OCI-LY1 (cell line): ENCODE measurements around the gene ADCY9.

ENCODE experiments used
- H2AFZ ChIP-seq: fragments of 200-600 bp; sonication (generic), shearing (Covaris generic); 2 replicates; pipeline ENCODE4 v1.6.0; 2014; ENCODE audit warnings: antibody characterized with exemption, mild to moderate bottlenecking, low read length
- H3F3A ChIP-seq: fragments of 200-600 bp; sonication (generic), shearing (Covaris generic); 2 replicates; pipeline ENCODE4 v1.6.0; 2014; ENCODE audit warnings: mild to moderate bottlenecking, antibody characterized with exemption, low read length, moderate library complexity; ENCODE audit not compliant: insufficient read depth
- H3K27ac ChIP-seq: fragments of 200-600 bp; sonication (generic); 2 replicates; pipeline ENCODE4 v1.5.1; 2014; ENCODE audit warnings: low read length, mixed run types, mild to moderate bottlenecking, low read depth; ENCODE audit not compliant: poor library complexity, severe bottlenecking
- H3K27me3 ChIP-seq: fragments of 200-600 bp; sonication (generic); 2 replicates; pipeline ENCODE4 v1.6.0; 2014; ENCODE audit warnings: antibody characterized with exemption, mild to moderate bottlenecking, low read length, moderate library complexity; ENCODE audit not compliant: insufficient read depth
- H3K36me3 ChIP-seq: fragments of 200-600 bp; sonication (generic); 2 replicates; pipeline ENCODE4 v1.6.1; 2014; ENCODE audit warnings: mild to moderate bottlenecking, antibody characterized with exemption, low read length, moderate library complexity, mixed read lengths; ENCODE audit not compliant: insufficient read depth
- H3K4me1 ChIP-seq: fragments of 200-600 bp; sonication (generic); 2 replicates; pipeline ENCODE4 v1.5.1; 2014; ENCODE audit warnings: mild to moderate bottlenecking, low read length, moderate library complexity; ENCODE audit not compliant: insufficient read depth, severe bottlenecking
- H3K4me2 ChIP-seq: fragments of 200-600 bp; sonication (generic), shearing (Covaris generic); 2 replicates; pipeline ENCODE4 v1.6.1; 2014; ENCODE audit warnings: low read length
- H3K4me3 ChIP-seq: fragments of 200-600 bp; sonication (generic); 2 replicates; pipeline ENCODE4 v1.5.1; 2014; ENCODE audit warnings: low read length, low read depth, mild to moderate bottlenecking, mixed read lengths; ENCODE audit not compliant: poor library complexity, severe bottlenecking
- H3K79me2 ChIP-seq: fragments of 200-600 bp; shearing (Covaris generic); 2 replicates; pipeline ENCODE4 v1.6.1; 2016; ENCODE audit warnings: mixed run types, low read length, mixed read lengths; ENCODE audit not compliant: insufficient read depth
- H3K9ac ChIP-seq: fragments of 200-600 bp; sonication (generic), shearing (Covaris generic); 2 replicates; pipeline ENCODE4 v1.6.1; 2014; ENCODE audit warnings: mild to moderate bottlenecking, low read length, mixed read lengths
- H3K9me2 ChIP-seq: fragments of 200-600 bp; sonication (generic), shearing (Covaris generic); 2 replicates; pipeline ENCODE4 v1.6.1; 2014; ENCODE audit warnings: low read depth, mild to moderate bottlenecking, low read length, mixed read lengths
- H3K9me3 ChIP-seq: fragments of 200-600 bp; shearing (Covaris generic); 2 replicates; pipeline ENCODE4 v1.6.1; 2014; ENCODE audit warnings: low read length, mixed read lengths
- H4K20me1 ChIP-seq: fragments of 200-600 bp; sonication (generic), shearing (Covaris generic); 2 replicates; pipeline ENCODE4 v1.6.0; 2016; ENCODE audit warnings: mild to moderate bottlenecking, low read length; ENCODE audit not compliant: insufficient read depth
- CTCF ChIP-seq: fragments of 200-600 bp; sonication (generic), shearing (Covaris generic); IDR thresholded peaks from 2 replicates; pipeline ENCODE4 v1.5.1; 2017; ENCODE audit warnings: mild to moderate bottlenecking, antibody characterized with exemption, low read length, moderate library complexity, mixed read lengths
- EZH2 ChIP-seq: fragments of 200-600 bp; sonication (generic), shearing (Covaris generic); IDR thresholded peaks from 2 replicates; pipeline ENCODE4 v1.8.0; 2017; ENCODE audit warnings: borderline replicate concordance, mixed run types, mild to moderate bottlenecking, antibody characterized with exemption, low read length, moderate library complexity, mixed read lengths

ADCY9 gene

GRCh38 chr16:4016658-4017057 is 99.6 kb downstream of the ADCY9 start:
- H3K4me1 ChIP-seq: no peaks in the 10 kb centered on the region
- H3K27me3 ChIP-seq: no peaks in the 10 kb centered on the region; the same call in 1 of the 2 replicates
- H3K4me3 ChIP-seq: no peak overlapping the region
- no peaks in the 10 kb centered on the region for H3F3A ChIP-seq
- H4K20me1 ChIP-seq: no peaks in the 10 kb centered on the region
- H3K9ac ChIP-seq: no peak overlapping the region
- H3K9me2 ChIP-seq: no peaks in the 10 kb centered on the region
- H3K79me2 ChIP-seq: no peaks in the 10 kb centered on the region
- H3K27ac ChIP-seq: no peak overlapping the region
- H3K36me3 ChIP-seq: no peaks in the 10 kb centered on the region
- no peak for TF ChIP-seq EZH2
- TF ChIP-seq CTCF: no peak
- no peak overlapping the region for H2AFZ ChIP-seq
- H3K4me2 ChIP-seq: no peak overlapping the region
- no peaks in the 10 kb centered on the region for H3K9me3 ChIP-seq

DNA sequence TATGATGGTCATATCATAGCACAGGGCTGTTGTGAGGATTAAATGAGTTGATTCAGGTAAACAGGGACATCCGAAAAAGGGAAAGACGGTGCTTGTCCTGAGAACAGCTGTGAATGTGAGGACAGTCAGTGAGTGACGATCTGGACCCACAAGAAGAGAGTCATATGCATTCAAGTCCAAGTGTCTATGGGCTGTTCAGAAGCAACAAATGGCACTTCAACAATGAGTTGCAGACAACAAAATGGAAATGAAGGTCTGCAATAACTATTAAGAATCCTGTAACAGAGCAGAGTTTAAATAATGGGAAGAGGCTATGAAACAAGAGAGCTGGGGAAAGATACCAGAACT is 100.3 kb downstream of the ADCY9 start:
- H3K27me3 ChIP-seq: no peaks in the 10 kb centered on the region; the same call in 1 of the 2 replicates
- no peak overlapping the region for H2AFZ ChIP-seq
- H4K20me1 ChIP-seq: no peaks in the 10 kb centered on the region
- H3K4me1 ChIP-seq: no peaks in the 10 kb centered on the region
- no peak overlapping the region for H3K4me3 ChIP-seq
- H3K27ac ChIP-seq: no peak overlapping the region
- no peaks in the 10 kb centered on the region for H3K9me2 ChIP-seq
- no peak overlapping the region for H3K9ac ChIP-seq
- H3K4me2 ChIP-seq: no peak overlapping the region
- H3K9me3 ChIP-seq: no peaks in the 10 kb centered on the region
- no peaks in the 10 kb centered on the region for H3F3A ChIP-seq
- H3K36me3 ChIP-seq: no peaks in the 10 kb centered on the region
- no peak for TF ChIP-seq CTCF
- TF ChIP-seq EZH2: no peak
- H3K79me2 ChIP-seq: no peaks in the 10 kb centered on the region

GRCh38 chr16:4015275-4016004 is 100.8 kb downstream of the ADCY9 start:
- TF ChIP-seq CTCF (no peak), EZH2 (no peak)
- H3K27me3 ChIP-seq: no peaks in the 10 kb centered on the region; the same call in 1 of the 2 replicates
- no peak overlapping the region for H2AFZ ChIP-seq
- H4K20me1 ChIP-seq: no peaks in the 10 kb centered on the region
- no peaks in the 10 kb centered on the region for H3K4me1 ChIP-seq
- H3F3A ChIP-seq: no peaks in the 10 kb centered on the region
- no peaks in the 10 kb centered on the region for H3K79me2 ChIP-seq
- H3K4me2 ChIP-seq: no peak overlapping the region
- no peak overlapping the region for H3K4me3 ChIP-seq
- H3K36me3 ChIP-seq: no peaks in the 10 kb centered on the region
- H3K27ac ChIP-seq: no peak overlapping the region
- H3K9ac ChIP-seq: no peak overlapping the region
- no peaks in the 10 kb centered on the region for H3K9me2 ChIP-seq
- no peaks in the 10 kb centered on the region for H3K9me3 ChIP-seq
